ENCODE results near the gene ZNF865.
"Not testable (repeated sequence)": the region's sequence is repeated elsewhere in the genome, so short reads cannot be mapped to it uniquely, and the experiment has no call there.

ZNF865 gene

GRCh38 chr19:55605637-55606470, at the start of gene ZNF865:
Gene ZNF865 (plus strand): TSS chr19:55605647. CDS start chr19:55613619, 7,972 bp downstream.
- peak; percentile 83 for TF ChIP-seq CTCF (IDR thresholded peaks at IDR 0.05; ENCODE audit: control extremely low read depth, extremely low read depth, low read depth, missing control alignments)
- ChIA-PET POLR2A (interaction anchor here (0.6 to 2.1 kb wide), 3 partner anchors 9 to 607 kb away, joined by 3 to 7 read pairs (median 5); no protein-coding TSS in a partner anchor), CTCF (interaction anchor here (0.6 to 2.7 kb wide), 25 partner anchors 10 to 465 kb away, joined by 3 to 30 read pairs (median 5); partner anchors contain the start of genes U2AF2 and ZNF784)
- peak; percentile 77 for DNase-seq (ENCODE audit: extremely low spot score)

- no peak for DNase-seq (ENCODE audit: extremely low spot score)
- ChIA-PET POLR2A (no interaction called here), CTCF (interaction anchor here (1.4 kb wide), 1 partner anchor 25 kb away, joined by 3 read pairs; no protein-coding TSS in a partner anchor)
- no peak for TF ChIP-seq CTCF (IDR thresholded peaks at IDR 0.05; ENCODE audit: control extremely low read depth, extremely low read depth, low read depth, missing control alignments)
These were observed 45.8 kb upstream of the ZNF865 start for GRCh38 chr19:55559684-55560083.

DNA sequence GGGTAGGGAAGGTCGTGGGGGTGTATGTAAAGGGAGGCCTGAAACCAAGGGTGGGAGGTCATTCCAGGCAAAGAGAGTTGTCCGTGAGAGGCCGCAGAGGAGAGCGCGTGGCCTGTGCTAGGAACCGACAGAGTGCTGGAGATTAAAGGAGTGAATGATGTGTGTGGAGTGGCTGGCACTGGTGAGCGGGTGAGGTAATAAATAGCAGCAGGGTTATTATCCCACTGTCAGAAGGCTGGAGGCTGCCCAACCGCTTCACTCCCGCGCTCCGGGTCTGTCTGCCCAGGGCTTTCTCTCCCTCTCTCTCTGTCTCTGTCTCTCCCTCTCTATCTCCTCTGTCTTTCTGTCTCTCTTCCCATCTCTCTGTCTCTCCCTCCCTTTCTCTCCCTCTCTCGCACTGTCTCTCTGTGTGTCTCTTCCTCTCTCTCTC, 42.2 kb upstream of the ZNF865 start:
- POLR2A ChIA-PET, result no interaction called here

GRCh38 chr19:55566823-55567222, 38.6 kb upstream of the ZNF865 start:
- no peak for DNase-seq (ENCODE audit: extremely low spot score)
- ChIA-PET POLR2A (no interaction called here), CTCF (no interaction called here)
- TF ChIP-seq CTCF (IDR thresholded peaks at IDR 0.05; ENCODE audit: control extremely low read depth, extremely low read depth, low read depth, missing control alignments), result no peak

More for the DNA sequence above, 42.2 kb upstream of the ZNF865 start:
- no peak for TF ChIP-seq CTCF (IDR thresholded peaks at IDR 0.05; ENCODE audit: control extremely low read depth, extremely low read depth, low read depth, missing control alignments)
- CTCF ChIA-PET, result no interaction called here
- DNase-seq (ENCODE audit: extremely low spot score), result no peak

DNA sequence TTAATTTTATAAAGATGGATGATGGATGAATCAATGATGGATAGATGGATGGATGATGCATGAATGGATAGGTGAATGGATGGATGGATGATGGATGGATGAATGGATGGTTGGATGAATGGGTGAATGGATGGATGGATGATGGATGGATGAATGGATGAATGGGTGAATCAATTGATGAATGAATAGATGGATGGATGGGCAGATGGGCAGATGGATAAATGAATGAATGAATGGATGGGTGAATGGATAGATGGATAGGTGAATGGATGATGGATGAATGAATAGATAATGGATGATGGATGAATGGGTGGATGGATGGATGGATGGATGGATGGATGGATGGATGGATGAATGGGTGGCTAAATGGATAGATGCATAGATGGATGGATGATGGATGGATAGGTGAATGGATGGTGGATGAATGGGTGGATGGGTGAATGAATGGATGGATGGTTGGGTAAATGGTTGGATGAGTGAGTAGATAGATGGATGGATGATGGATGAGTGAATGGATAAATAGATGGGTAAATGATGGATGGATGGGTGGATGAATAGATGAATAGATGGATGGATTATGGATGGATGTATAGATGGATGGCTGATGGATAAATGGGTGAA, 37.6 kb upstream of the ZNF865 start:
- no peak for DNase-seq (ENCODE audit: extremely low spot score)
- TF ChIP-seq CTCF (IDR thresholded peaks at IDR 0.05; ENCODE audit: control extremely low read depth, extremely low read depth, low read depth, missing control alignments), result no peak
- ChIA-PET POLR2A (no interaction called here), CTCF (no interaction called here)

GRCh38 chr19:55569477-55569876, 36.0 kb upstream of the ZNF865 start:
- POLR2A ChIA-PET; DNase-seq (ENCODE audit: extremely low spot score); CTCF ChIA-PET: not testable (repeated sequence)

- DNase-seq (ENCODE audit: extremely low spot score); POLR2A ChIA-PET: not testable (repeated sequence)
- CTCF ChIA-PET, result interaction anchor here (1.4 to 2.3 kb wide), 2 partner anchors 70 to 107 kb away, joined by 4 to 7 read pairs; no protein-coding TSS in a partner anchor
These were observed 31.5 kb upstream of the ZNF865 start for GRCh38 chr19:55573929-55574328.
